HEK293 (cell line): ENCODE results near the gene TNFRSF4.

Source experiments
- CTCF ChIP-seq: fragments of 450-650 bp; formaldehyde crosslinking; IDR thresholded peaks from 2 replicates; pipeline ENCODE4 v1.5.1; 2016; ENCODE audit warnings: missing biosample characterization, missing genetic modification characterization
- FEZF1 ChIP-seq: fragments of 450-650 bp; formaldehyde crosslinking; IDR thresholded peaks from 2 replicates; pipeline ENCODE4 v1.5.1; 2016; ENCODE audit warnings: missing biosample characterization, missing genetic modification characterization
- KLF16 ChIP-seq: fragments of 450-650 bp; formaldehyde crosslinking; IDR thresholded peaks from 2 replicates; pipeline ENCODE4 v1.5.1; 2017; ENCODE audit warnings: missing biosample characterization, missing genetic modification characterization
- ZNF10 ChIP-seq: fragments of 450-650 bp; formaldehyde crosslinking; IDR thresholded peaks from 2 replicates; pipeline ENCODE4 v1.5.1; 2017; ENCODE audit warnings: missing biosample characterization, missing genetic modification characterization
- ZNF311 ChIP-seq: fragments of 450-650 bp; formaldehyde crosslinking; IDR thresholded peaks from 2 replicates; pipeline ENCODE4 v1.5.1; 2017; ENCODE audit warnings: missing biosample characterization, missing genetic modification characterization, borderline replicate concordance
- ZNF423 ChIP-seq: fragments of 450-650 bp; formaldehyde crosslinking; IDR thresholded peaks from 2 replicates; pipeline ENCODE4 v1.5.1; 2016; ENCODE audit warnings: missing biosample characterization, missing genetic modification characterization
- ZNF514 ChIP-seq: fragments of 450-650 bp; formaldehyde crosslinking; IDR thresholded peaks from 2 replicates; pipeline ENCODE4 v1.5.1; 2016; ENCODE audit warnings: missing biosample characterization, missing genetic modification characterization
- ZNF571 ChIP-seq: fragments of 450-650 bp; formaldehyde crosslinking; IDR thresholded peaks from 2 replicates; pipeline ENCODE4 v1.5.0; 2017; ENCODE audit warnings: missing biosample characterization, missing genetic modification characterization
- ZNF785 ChIP-seq: fragments of 450-650 bp; formaldehyde crosslinking; IDR thresholded peaks from 2 replicates; pipeline ENCODE4 v1.5.1; 2016; ENCODE audit warnings: missing biosample characterization, missing genetic modification characterization

- TF ChIP-seq CTCF (tag by site-specific recombination) (no peak), ZNF423 (tag by site-specific recombination) (no peak), ZNF10 (no peak), ZNF785 (tag by site-specific recombination) (no peak), ZNF514 (tag by site-specific recombination) (no peak), FEZF1 (tag by site-specific recombination) (no peak), ZNF311 (tag by site-specific recombination) (no peak), ZNF571 (no peak), KLF16 (tag by site-specific recombination) (no peak)
Observed at GRCh38 chr1:1250786-1251284, 36.9 kb upstream of the TNFRSF4 start.
